Activated CD4-positive, alpha-beta T cell treated with anti-CD3 and anti-CD28 coated beads for 24 hours (primary cell): ENCODE results near the gene SYNJ2.

Experiments used
- DNase-seq, 2 donors: peaks; one replicate each; pipeline ENCODE4 v3.0.0-alpha.2; 2020; ENCODE audit warnings: low read depth in 2 of 2

Gene SYNJ2

GRCh38 chr6:157982102-157982562 lies 469 bp downstream of the SYNJ2 start:
- no peak for DNase-seq

GRCh38 chr6:157982563-157983405 lies 1.1 kb downstream of the SYNJ2 start:
- DNase-seq: no peak

- DNase-seq: no peak
Measured at GRCh38 chr6:157983406-157984119, 1.9 kb downstream of the SYNJ2 start.

- DNase-seq: no peak
Measured at GRCh38 chr6:157984128-157984527, 2.5 kb downstream of the SYNJ2 start.

- no peak for DNase-seq
Measured at GRCh38 chr6:157984686-157985225, 3.1 kb downstream of the SYNJ2 start.

- DNase-seq: no peak
Measured at GRCh38 chr6:157985378-157986155, 3.9 kb downstream of the SYNJ2 start.

GRCh38 chr6:157987788-157988699 lies 6.4 kb downstream of the SYNJ2 start:
- no peak for DNase-seq

- DNase-seq: no peak
Measured at GRCh38 chr6:157988700-157989063, 7.0 kb downstream of the SYNJ2 start.

GRCh38 chr6:157989541-157990289 lies 8.1 kb downstream of the SYNJ2 start:
- no peak for DNase-seq

GRCh38 chr6:157990321-157991066 lies 8.8 kb downstream of the SYNJ2 start:
- no peak for DNase-seq

GRCh38 chr6:157991067-157991432 lies 9.4 kb downstream of the SYNJ2 start:
- no peak for DNase-seq

GRCh38 chr6:157993076-157993475 lies 11.4 kb downstream of the SYNJ2 start:
- DNase-seq: no peak

GRCh38 chr6:157994125-157994795 lies 12.6 kb downstream of the SYNJ2 start:
- DNase-seq: no peak

GRCh38 chr6:157995458-157995857 lies 13.8 kb downstream of the SYNJ2 start:
- no peak for DNase-seq

- DNase-seq: no peak
Measured at GRCh38 chr6:157996201-157996712, 14.6 kb downstream of the SYNJ2 start.

- no peak for DNase-seq
Measured at GRCh38 chr6:157996918-157997702, 15.4 kb downstream of the SYNJ2 start.

- DNase-seq: no peak
Measured at GRCh38 chr6:157997893-157998608, 16.4 kb downstream of the SYNJ2 start.
